ENCODE measurements around the gene AKR1C3. TPM values are rescaled to one million over a fixed set of nuclear protein-coding genes. Genes with fewer than 3 reads are reported as not detected.
"Not testable (repeated sequence)": the region's sequence is repeated elsewhere in the genome, so short reads cannot be mapped to it uniquely, and the experiment has no call there.

Gene AKR1C3
- total and polyA plus RNA-seq, 2 experiments from 2014 or later: 53.5 to 54.6 TPM

- no peaks in the 10 kb centered on the region for H3K4me1 ChIP-seq (ENCODE audit: insufficient read depth)
- no peaks in the 10 kb centered on the region for H4K20me1 ChIP-seq (ENCODE audit: insufficient read depth, poor library complexity, severe bottlenecking)
- WGBS (ENCODE audit: low lambda C conversion rate, missing lambda C conversion rate): 75% methylated on average over 2 of the region's 2 CpGs
- H2AFZ ChIP-seq: no peak overlapping the region
- no peak overlapping the region for H3K27ac ChIP-seq
- TF ChIP-seq EZH2 (IDR thresholded peaks at IDR 0.05; ENCODE audit: borderline replicate concordance): no peak
- no peak for TF ChIP-seq EZH2phosphoT487 (IDR thresholded peaks at IDR 0.05; ENCODE audit: low read depth, severe bottlenecking, unreplicated experiment)
- no peak for TF ChIP-seq CTCF (IDR thresholded peaks at IDR 0.05; ENCODE audit: poor library complexity)
- no peaks in the 10 kb centered on the region for H3K27me3 ChIP-seq
- DNase-seq (ENCODE audit: low spot score): no peak
- H3K4me3 ChIP-seq: no peak overlapping the region
- H3K9me2 ChIP-seq (replicated peaks; ENCODE audit: insufficient read depth): no peaks in the 10 kb centered on the region
- no peaks in the 10 kb centered on the region for H3K9me3 ChIP-seq (ENCODE audit: low read depth)
- no peaks in the 10 kb centered on the region for H3K36me3 ChIP-seq (replicated peaks; ENCODE audit: insufficient read depth, low read depth)
- peak overlapping the region; percentile 47 for H3K4me2 ChIP-seq
- H3K79me2 ChIP-seq: no peaks in the 10 kb centered on the region
Observed at GRCh38 chr10:5096108-5096507, 1.9 kb downstream of the AKR1C3 start.

- H3K4me3 ChIP-seq; H3K27ac ChIP-seq; H3K79me2 ChIP-seq; H3K9me2 ChIP-seq (replicated peaks; ENCODE audit: insufficient read depth); H3K36me3 ChIP-seq (replicated peaks; ENCODE audit: insufficient read depth, low read depth); H4K20me1 ChIP-seq (ENCODE audit: insufficient read depth, poor library complexity, severe bottlenecking); H3K27me3 ChIP-seq; H3K4me2 ChIP-seq; DNase-seq (ENCODE audit: low spot score); H3K9me3 ChIP-seq (ENCODE audit: low read depth); H3K4me1 ChIP-seq (ENCODE audit: insufficient read depth); H2AFZ ChIP-seq: not testable (repeated sequence)
- 95% methylated on average over 3 of the region's 11 CpGs for WGBS (ENCODE audit: low lambda C conversion rate, missing lambda C conversion rate)
Observed at GRCh38 chr10:5102479-5102878, 8.3 kb downstream of the AKR1C3 start.

- Histone ChIP-seq H3K79me2 (no peaks in the 10 kb centered on the region), H3K4me1 (ENCODE audit: insufficient read depth) (no peaks in the 10 kb centered on the region), H3K9me3 (ENCODE audit: low read depth) (no peaks in the 10 kb centered on the region), H3K4me3 (no peak overlapping the region), H2AFZ (no peak overlapping the region), H3K27me3 (no peaks in the 10 kb centered on the region), H3K9me2 (replicated peaks; ENCODE audit: insufficient read depth) (no peaks in the 10 kb centered on the region), H3K4me2 (no peak overlapping the region), H3K36me3 (replicated peaks; ENCODE audit: insufficient read depth, low read depth) (no peaks in the 10 kb centered on the region), H3K27ac (no peak overlapping the region), H4K20me1 (ENCODE audit: insufficient read depth, poor library complexity, severe bottlenecking) (no peaks in the 10 kb centered on the region)
- no peak for DNase-seq (ENCODE audit: low spot score)
- TF ChIP-seq CTCF (IDR thresholded peaks at IDR 0.05; ENCODE audit: poor library complexity) (no peak), EZH2 (IDR thresholded peaks at IDR 0.05; ENCODE audit: borderline replicate concordance) (no peak), EZH2phosphoT487 (IDR thresholded peaks at IDR 0.05; ENCODE audit: low read depth, severe bottlenecking, unreplicated experiment) (no peak)
- 79% methylated on average over 2 of the region's 2 CpGs for WGBS (ENCODE audit: low lambda C conversion rate, missing lambda C conversion rate)
Observed at GRCh38 chr10:5103481-5103880, 9.3 kb downstream of the AKR1C3 start.

- Histone ChIP-seq H3K4me3 (no peak overlapping the region), H3K9me2 (replicated peaks; ENCODE audit: insufficient read depth) (no peaks in the 10 kb centered on the region), H3K36me3 (replicated peaks; ENCODE audit: insufficient read depth, low read depth) (no peaks in the 10 kb centered on the region), H3K79me2 (no peaks in the 10 kb centered on the region), H3K27ac (no peak overlapping the region), H3K4me2 (no peak overlapping the region), H4K20me1 (ENCODE audit: insufficient read depth, poor library complexity, severe bottlenecking) (no peaks in the 10 kb centered on the region), H3K9me3 (ENCODE audit: low read depth) (no peaks in the 10 kb centered on the region), H3K27me3 (no peaks in the 10 kb centered on the region), H3K4me1 (ENCODE audit: insufficient read depth) (no peaks in the 10 kb centered on the region), H2AFZ (no peak overlapping the region)
- no peak for DNase-seq (ENCODE audit: low spot score)
- TF ChIP-seq CTCF (IDR thresholded peaks at IDR 0.05; ENCODE audit: poor library complexity) (no peak), EZH2 (IDR thresholded peaks at IDR 0.05; ENCODE audit: borderline replicate concordance) (no peak), EZH2phosphoT487 (IDR thresholded peaks at IDR 0.05; ENCODE audit: low read depth, severe bottlenecking, unreplicated experiment) (no peak)
- WGBS (ENCODE audit: low lambda C conversion rate, missing lambda C conversion rate): 94% methylated on average over 1 of the region's 1 CpG
Observed at GRCh38 chr10:5105626-5106025, 11.4 kb downstream of the AKR1C3 start.

Measured in hepatocyte (in vitro differentiated cells).